GM19099 (cell line): Measurements from ENCODE around the gene ZNF862.

Experiments used
- POLR2A ChIP-seq: IDR thresholded peaks from 3 replicates; pipeline ENCODE4 v1.6.1; 2011; ENCODE audit warnings: low read depth; ENCODE audit not compliant: insufficient read length; ENCODE audit errors: extremely low read depth

ZNF862 gene

GRCh38 chr7:149838224-149838991 lies at the start of gene ZNF862:
ZNF862 (plus strand) TSS chr7:149838375; CDS start chr7:149838612, 237 bp downstream.
- peak; percentile 79 for TF ChIP-seq POLR2A

- TF ChIP-seq POLR2A = no peak
Measured at GRCh38 chr7:149789101-149789500, 49.1 kb upstream of the ZNF862 start.

- no peak for TF ChIP-seq POLR2A
Measured at GRCh38 chr7:149790146-149790548, 48.0 kb upstream of the ZNF862 start.

- no peak for TF ChIP-seq POLR2A
Measured at GRCh38 chr7:149790754-149791360, 47.3 kb upstream of the ZNF862 start.

GRCh38 chr7:149791411-149792219 lies 46.6 kb upstream of the ZNF862 start:
- no peak for TF ChIP-seq POLR2A

GRCh38 chr7:149792220-149792595 lies 46.0 kb upstream of the ZNF862 start:
- TF ChIP-seq POLR2A = no peak

GRCh38 chr7:149793261-149793660 lies 44.9 kb upstream of the ZNF862 start:
- no peak for TF ChIP-seq POLR2A

GRCh38 chr7:149794661-149795060 lies 43.5 kb upstream of the ZNF862 start:
- TF ChIP-seq POLR2A = no peak

GRCh38 chr7:149795126-149795525 lies 43.0 kb upstream of the ZNF862 start:
- TF ChIP-seq POLR2A = no peak

GRCh38 chr7:149796287-149796860 lies 41.8 kb upstream of the ZNF862 start:
- no peak for TF ChIP-seq POLR2A

- no peak for TF ChIP-seq POLR2A
Measured at GRCh38 chr7:149797771-149798170, 40.4 kb upstream of the ZNF862 start.

GRCh38 chr7:149799397-149800168 lies 38.6 kb upstream of the ZNF862 start:
- TF ChIP-seq POLR2A = no peak

GRCh38 chr7:149800169-149800555 lies 38.0 kb upstream of the ZNF862 start:
- no peak for TF ChIP-seq POLR2A

- TF ChIP-seq POLR2A = no peak
Measured at GRCh38 chr7:149801002-149801566, 37.1 kb upstream of the ZNF862 start.
